Loucy (cell line): ENCODE data around the gene CTNNA2.

Source experiments
- H2AFZ ChIP-seq: fragments of 200-600 bp; sonication (generic); 2 replicates; pipeline ENCODE4 v1.6.0; 2016; ENCODE audit warnings: antibody characterized with exemption, mild to moderate bottlenecking, low read length, moderate library complexity
- H3F3A ChIP-seq: fragments of 200-600 bp; 2 replicates; pipeline ENCODE4 v1.6.0; 2016; ENCODE audit warnings: antibody characterized with exemption, low read depth, mild to moderate bottlenecking
- H3K27me3 ChIP-seq: fragments of 200-600 bp; sonication (generic); 2 replicates; pipeline ENCODE4 v1.6.1; 2014; ENCODE audit warnings: low read length, mild to moderate bottlenecking; ENCODE audit not compliant: insufficient read depth, poor library complexity, severe bottlenecking
- H3K36me3 ChIP-seq: fragments of 200-600 bp; sonication (generic); 2 replicates; pipeline ENCODE4 v1.6.1; 2016; ENCODE audit warnings: low read length; ENCODE audit not compliant: insufficient read depth
- H3K4me1 ChIP-seq: fragments of 200-600 bp; sonication (generic); 2 replicates; pipeline ENCODE4 v1.5.1; 2014; ENCODE audit warnings: low read length, mild to moderate bottlenecking; ENCODE audit not compliant: insufficient read depth, poor library complexity, severe bottlenecking
- H3K4me2 ChIP-seq: fragments of 200-600 bp; sonication (generic); 2 replicates; pipeline ENCODE4 v1.6.0; 2014; ENCODE audit warnings: antibody characterized with exemption, low read length, low read depth, mild to moderate bottlenecking; ENCODE audit not compliant: poor library complexity, severe bottlenecking
- H3K4me3 ChIP-seq: fragments of 200-600 bp; sonication (generic); 2 replicates; pipeline ENCODE4 v1.5.1; 2014; ENCODE audit warnings: low read length, mild to moderate bottlenecking, mixed read lengths; ENCODE audit not compliant: poor library complexity, severe bottlenecking
- H3K79me2 ChIP-seq: fragments of 200-600 bp; sonication (generic); 2 replicates; pipeline ENCODE4 v1.6.1; 2014; ENCODE audit warnings: low read length; ENCODE audit not compliant: insufficient read depth
- H3K9ac ChIP-seq: fragments of 200-600 bp; sonication (generic); 2 replicates; pipeline ENCODE4 v1.6.0; 2014; ENCODE audit warnings: mild to moderate bottlenecking, low read depth, low read length, moderate library complexity; ENCODE audit not compliant: poor library complexity, severe bottlenecking
- H3K9me2 ChIP-seq: fragments of 200-600 bp; sonication (generic); replicated peaks from 2 replicates; pipeline ENCODE4 v1.6.1; 2016; ENCODE audit warnings: low read depth, low read length, mixed read lengths
- H3K9me3 ChIP-seq: fragments of 200-600 bp; sonication (generic); 2 replicates; pipeline ENCODE4 v1.6.1; 2014; ENCODE audit warnings: mild to moderate bottlenecking, antibody characterized with exemption, low read length, low read depth; ENCODE audit not compliant: insufficient read depth
- H4K20me1 ChIP-seq: fragments of 200-600 bp; sonication (generic); 2 replicates; pipeline ENCODE4 v1.6.0; 2014; ENCODE audit warnings: antibody characterized with exemption, low read length, mild to moderate bottlenecking; ENCODE audit not compliant: insufficient read depth, poor library complexity, severe bottlenecking
- EZH2phosphoT487 ChIP-seq: fragments of 200-600 bp; IDR thresholded peaks from 2 replicates; pipeline ENCODE4 v1.6.1; 2018; ENCODE audit warnings: antibody characterized with exemption, mild to moderate bottlenecking, moderate library complexity, borderline replicate concordance
- TF ChIP-seq, protein P1 (sequence below): fragments of 200-600 bp; sonication (generic); conservative IDR thresholded peaks from 2 replicates; pipeline ENCODE4 v1.5.1; 2014; ENCODE audit warnings: mild to moderate bottlenecking, antibody characterized with exemption, low read length

The CTNNA2 gene

GRCh38 chr2:79585701-79586433 is 73.0 kb downstream of the CTNNA2 start:
- Histone ChIP-seq H3K4me3 (no peak overlapping the region), H2AFZ (no peak overlapping the region), H3K9me2 (no peaks in the 10 kb centered on the region), H3K4me2 (no peak overlapping the region), H4K20me1 (no peaks in the 10 kb centered on the region), H3F3A (no peaks in the 10 kb centered on the region), H3K36me3 (no peaks in the 10 kb centered on the region), H3K27me3 (no peaks in the 10 kb centered on the region), H3K79me2 (no peaks in the 10 kb centered on the region), H3K4me1 (no peaks in the 10 kb centered on the region), H3K9ac (no peak overlapping the region), H3K9me3 (no peaks in the 10 kb centered on the region)
- no peak for TF ChIP-seq EZH2phosphoT487
- TF ChIP-seq, protein P1, sequence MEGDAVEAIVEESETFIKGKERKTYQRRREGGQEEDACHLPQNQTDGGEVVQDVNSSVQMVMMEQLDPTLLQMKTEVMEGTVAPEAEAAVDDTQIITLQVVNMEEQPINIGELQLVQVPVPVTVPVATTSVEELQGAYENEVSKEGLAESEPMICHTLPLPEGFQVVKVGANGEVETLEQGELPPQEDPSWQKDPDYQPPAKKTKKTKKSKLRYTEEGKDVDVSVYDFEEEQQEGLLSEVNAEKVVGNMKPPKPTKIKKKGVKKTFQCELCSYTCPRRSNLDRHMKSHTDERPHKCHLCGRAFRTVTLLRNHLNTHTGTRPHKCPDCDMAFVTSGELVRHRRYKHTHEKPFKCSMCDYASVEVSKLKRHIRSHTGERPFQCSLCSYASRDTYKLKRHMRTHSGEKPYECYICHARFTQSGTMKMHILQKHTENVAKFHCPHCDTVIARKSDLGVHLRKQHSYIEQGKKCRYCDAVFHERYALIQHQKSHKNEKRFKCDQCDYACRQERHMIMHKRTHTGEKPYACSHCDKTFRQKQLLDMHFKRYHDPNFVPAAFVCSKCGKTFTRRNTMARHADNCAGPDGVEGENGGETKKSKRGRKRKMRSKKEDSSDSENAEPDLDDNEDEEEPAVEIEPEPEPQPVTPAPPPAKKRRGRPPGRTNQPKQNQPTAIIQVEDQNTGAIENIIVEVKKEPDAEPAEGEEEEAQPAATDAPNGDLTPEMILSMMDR: no peak

DNA sequence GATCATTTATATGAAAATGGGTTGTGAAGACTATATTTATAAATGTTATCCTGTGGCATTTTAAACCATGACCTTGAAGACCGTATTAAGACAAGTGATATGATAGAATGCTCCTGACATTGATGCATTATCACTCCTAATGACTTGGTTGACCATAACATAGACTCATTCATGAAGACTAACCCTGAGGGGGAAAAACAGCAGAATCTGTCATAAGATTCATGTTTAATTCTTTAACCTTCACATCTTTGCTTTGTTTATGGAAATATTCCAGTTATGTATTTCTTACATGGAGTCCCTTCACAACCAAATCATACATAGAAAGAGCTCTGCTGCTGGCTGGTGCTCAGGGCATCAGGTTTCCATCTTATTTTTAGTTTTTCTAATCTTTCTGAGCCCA is 78.4 kb downstream of the CTNNA2 start:
- H3K4me3 ChIP-seq: no peak overlapping the region
- H3K9me2 ChIP-seq: no peaks in the 10 kb centered on the region
- H3F3A ChIP-seq: no peaks in the 10 kb centered on the region
- no peak overlapping the region for H3K9ac ChIP-seq
- H3K4me2 ChIP-seq: no peak overlapping the region
- no peaks in the 10 kb centered on the region for H3K79me2 ChIP-seq
- no peak overlapping the region for H2AFZ ChIP-seq
- no peaks in the 10 kb centered on the region for H3K27me3 ChIP-seq
- H3K4me1 ChIP-seq: no peaks in the 10 kb centered on the region
- no peaks in the 10 kb centered on the region for H3K36me3 ChIP-seq
- TF ChIP-seq, protein P1: no peak
- no peak for TF ChIP-seq EZH2phosphoT487
- peaks cover under 1% of the 10 kb centered on the region for H4K20me1 ChIP-seq
- H3K9me3 ChIP-seq: no peaks in the 10 kb centered on the region

DNA sequence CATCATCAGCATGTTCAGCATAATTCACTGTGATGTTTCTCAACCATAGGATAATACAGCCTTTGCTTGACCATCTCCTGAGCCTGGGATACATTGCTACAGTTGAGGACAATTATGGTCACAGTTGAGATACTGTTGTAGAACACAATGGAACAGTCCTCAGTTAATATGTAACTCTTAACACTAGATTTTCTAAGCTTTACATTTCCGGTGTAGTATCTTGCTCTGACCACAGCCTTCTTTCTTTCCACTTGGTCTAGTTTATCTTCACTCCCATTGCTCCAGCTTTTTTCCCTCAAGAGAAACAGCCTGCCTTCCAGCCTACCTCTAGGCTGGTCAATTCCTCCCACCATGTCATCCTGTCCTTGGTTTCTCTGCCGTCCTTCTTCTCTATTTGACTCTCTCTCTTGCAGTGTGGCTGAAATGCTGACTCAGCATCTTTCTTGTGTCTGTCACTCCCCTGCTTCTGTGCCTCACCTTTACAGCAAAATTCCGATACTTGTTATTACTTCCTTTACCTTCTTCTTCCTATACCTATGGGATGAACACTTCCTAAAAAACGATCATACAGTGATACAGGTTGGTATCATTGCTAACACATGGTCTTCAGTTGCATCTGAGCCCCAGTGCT is 80.5 kb downstream of the CTNNA2 start:
- Histone ChIP-seq H3K4me1 (no peaks in the 10 kb centered on the region), H3K4me3 (no peak overlapping the region), H3K9me3 (no peaks in the 10 kb centered on the region), H4K20me1 (peaks cover 2% of the 10 kb centered on the region), H3K4me2 (no peak overlapping the region), H3K27me3 (no peaks in the 10 kb centered on the region), H3K79me2 (no peaks in the 10 kb centered on the region), H3K9ac (no peak overlapping the region), H2AFZ (no peak overlapping the region), H3F3A (no peaks in the 10 kb centered on the region), H3K9me2 (no peaks in the 10 kb centered on the region; the same call in 1 of the 2 replicates), H3K36me3 (no peaks in the 10 kb centered on the region)
- no peak for TF ChIP-seq EZH2phosphoT487
- TF ChIP-seq, protein P1: no peak
